HG03103 (cell line): ENCODE measurements around the gene BTBD16.

Experiments used
- ATAC-seq: cut with Tn5 transposase; IDR thresholded peaks from one replicate; pipeline ENCODE4 v1.9.1; 2021; ENCODE audit warnings: low read depth; ENCODE audit not compliant: unreplicated experiment

BTBD16 gene

DNA sequence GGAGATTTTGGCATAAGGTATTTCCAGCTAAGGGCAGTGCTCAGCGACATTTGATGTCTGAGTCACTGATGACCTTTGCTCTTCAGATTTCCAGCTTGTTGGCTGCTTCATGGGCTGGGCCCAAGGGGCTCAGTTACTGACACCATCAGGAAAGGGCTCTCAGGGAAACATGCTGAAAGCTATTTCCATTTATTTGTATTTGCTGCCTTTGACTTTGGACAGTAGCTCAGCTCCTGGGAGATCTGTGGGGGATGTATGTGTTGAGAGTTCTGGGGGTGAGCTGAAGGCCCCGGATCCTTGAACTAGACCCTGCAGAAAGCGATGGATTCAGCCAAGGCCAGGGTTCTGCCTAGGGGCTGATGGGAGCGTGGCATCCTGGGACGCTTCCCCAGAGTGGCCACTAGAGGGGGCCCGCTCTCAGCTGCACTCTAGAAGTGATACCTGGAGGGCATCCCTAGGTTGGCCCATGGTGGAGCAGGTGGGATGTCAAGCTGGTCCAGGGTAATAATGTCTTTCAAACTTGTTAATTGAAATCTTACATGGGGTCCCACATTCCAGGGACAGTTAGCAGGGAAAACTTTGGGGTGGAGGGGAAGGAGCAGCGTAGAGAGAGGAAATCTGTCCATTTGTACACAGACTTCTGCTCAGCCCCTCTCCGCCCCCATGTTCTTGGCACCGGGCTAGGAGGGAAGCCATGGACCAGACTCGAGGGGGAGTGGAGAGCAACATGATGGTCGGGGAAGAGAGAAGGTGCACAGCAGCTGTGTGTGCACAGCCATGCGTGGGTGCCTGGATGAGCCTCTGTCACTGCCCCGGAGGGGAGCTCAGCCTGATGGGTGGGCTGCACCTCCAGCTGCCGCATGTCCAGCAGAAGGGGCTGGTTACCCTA is 3.0 kb upstream of the BTBD16 start:
- ATAC-seq = peak; percentile 88

GRCh38 chr10:122269059-122269687 is 1.9 kb upstream of the BTBD16 start:
- no peak for ATAC-seq

- no peak for ATAC-seq
Observed at GRCh38 chr10:122273966-122274545, 3.0 kb downstream of the BTBD16 start.

GRCh38 chr10:122276611-122277208 is 5.6 kb downstream of the BTBD16 start:
- no peak for ATAC-seq

DNA sequence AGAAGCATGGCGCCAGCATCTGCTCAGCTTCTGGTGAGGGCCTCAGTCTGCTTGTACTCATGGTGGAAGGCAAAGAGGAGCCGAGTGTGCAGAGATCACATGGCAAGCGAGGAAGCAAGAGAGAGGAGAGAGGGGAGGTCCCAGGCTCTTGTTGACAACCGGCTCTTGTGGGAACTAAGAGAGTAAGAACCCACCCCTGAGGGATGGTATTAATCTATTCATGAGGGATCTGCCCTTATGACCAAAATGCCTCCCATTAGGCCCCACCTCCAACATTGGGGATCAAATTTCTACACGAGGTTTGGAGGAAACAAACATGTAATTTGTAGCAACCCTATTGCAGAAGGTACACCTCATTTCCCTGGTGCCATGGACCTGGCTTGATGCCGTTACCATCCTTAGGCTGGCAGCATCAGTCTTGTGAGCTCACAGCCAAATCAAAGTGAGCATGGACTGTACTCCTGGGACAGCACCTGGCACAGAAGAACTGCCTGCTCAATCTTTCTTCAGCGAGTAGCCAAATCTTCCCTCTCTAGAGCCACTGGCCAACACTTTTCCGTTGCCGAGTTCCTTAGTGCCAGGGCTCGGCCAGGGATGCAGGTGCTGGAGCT is 6.5 kb downstream of the BTBD16 start:
- ATAC-seq = no peak

GRCh38 chr10:122279725-122280141 is 8.6 kb downstream of the BTBD16 start:
- ATAC-seq = no peak

DNA sequence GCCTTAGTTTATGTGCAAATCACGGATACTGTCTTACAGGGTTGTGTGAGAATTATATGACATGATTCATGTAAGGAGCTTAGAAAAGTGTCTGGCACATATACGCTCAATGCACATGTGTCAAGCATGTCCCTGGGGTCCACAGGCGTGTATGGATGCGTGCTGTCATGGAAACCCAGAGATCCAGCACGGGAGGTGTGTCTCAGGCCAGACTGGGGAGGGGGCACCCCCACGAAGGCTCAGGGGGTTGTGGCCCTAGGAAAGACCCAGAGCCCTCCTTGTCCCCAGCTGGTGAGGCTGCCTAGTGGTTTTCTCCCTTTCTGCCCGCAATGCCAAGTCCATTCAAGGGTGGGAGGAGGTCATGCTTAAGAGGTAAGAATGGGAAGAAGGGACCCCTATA is 9.1 kb downstream of the BTBD16 start:
- ATAC-seq = no peak

- ATAC-seq = no peak
Observed at GRCh38 chr10:122281018-122281626, 10.0 kb downstream of the BTBD16 start.

DNA sequence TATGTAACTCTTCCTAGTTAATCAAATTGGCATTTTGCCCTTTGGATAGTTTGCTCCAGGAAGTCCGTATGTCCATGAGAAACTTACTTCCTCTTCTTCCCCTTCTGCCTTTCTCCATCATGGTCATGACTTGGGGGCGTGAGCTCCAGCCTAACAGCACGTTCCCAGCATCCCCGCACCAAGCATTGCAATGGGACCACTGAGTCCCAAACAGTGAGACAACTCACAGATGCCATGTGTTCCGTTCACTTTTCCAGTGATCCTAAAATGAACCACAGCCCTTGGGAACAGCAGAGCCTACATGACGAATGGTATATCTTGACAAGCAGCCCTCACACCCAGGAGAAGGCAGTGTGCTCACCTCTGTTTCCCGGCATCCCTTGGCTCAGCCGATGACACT is 10.7 kb downstream of the BTBD16 start:
- no peak for ATAC-seq

DNA sequence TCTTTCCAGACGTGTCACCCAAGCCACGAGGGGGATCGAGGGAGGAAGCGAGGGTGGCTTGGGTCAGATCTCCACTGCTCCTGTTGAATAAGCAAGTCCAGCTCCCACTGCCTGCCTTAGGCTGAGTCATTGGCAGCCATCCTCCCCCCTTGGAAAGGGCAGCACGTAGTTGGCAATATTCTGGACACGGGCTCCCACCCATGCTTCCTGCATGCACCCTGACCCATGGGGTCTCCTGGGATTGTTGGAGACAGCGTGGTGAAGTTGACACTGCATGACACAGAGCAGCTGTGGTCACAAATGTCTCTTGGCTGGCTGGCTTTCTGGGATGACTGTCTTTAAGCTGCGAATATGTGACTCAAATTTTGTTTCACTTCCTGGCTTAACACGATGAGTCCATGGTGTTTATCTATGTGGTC is 11.2 kb downstream of the BTBD16 start:
- no peak for ATAC-seq

GRCh38 chr10:122282909-122283308 is 11.8 kb downstream of the BTBD16 start:
- ATAC-seq = no peak

- ATAC-seq = no peak
Observed at GRCh38 chr10:122285506-122286444, 14.7 kb downstream of the BTBD16 start.

GRCh38 chr10:122286867-122287266 is 15.8 kb downstream of the BTBD16 start:
- no peak for ATAC-seq

DNA sequence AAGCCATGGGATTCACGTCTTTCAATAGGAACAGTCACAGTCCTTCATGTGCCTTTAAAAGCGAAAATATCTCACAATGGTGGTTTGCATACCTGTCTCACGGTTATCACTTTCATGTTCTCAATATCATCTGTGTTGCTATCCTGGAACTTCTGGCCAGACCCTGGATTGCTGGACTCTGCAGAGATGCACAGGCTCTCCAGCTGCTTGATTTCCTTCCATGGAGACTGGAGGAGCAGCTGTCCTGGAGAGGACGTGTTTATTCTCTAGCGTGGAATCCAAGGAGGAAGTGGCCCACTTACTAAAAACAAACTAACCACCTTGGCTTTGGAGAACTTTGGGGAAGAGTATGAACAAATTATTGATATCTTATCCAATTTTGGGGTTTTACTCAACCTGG is 16.5 kb downstream of the BTBD16 start:
- ATAC-seq = no peak

GRCh38 chr10:122288262-122288661 is 17.2 kb downstream of the BTBD16 start:
- ATAC-seq = no peak

DNA sequence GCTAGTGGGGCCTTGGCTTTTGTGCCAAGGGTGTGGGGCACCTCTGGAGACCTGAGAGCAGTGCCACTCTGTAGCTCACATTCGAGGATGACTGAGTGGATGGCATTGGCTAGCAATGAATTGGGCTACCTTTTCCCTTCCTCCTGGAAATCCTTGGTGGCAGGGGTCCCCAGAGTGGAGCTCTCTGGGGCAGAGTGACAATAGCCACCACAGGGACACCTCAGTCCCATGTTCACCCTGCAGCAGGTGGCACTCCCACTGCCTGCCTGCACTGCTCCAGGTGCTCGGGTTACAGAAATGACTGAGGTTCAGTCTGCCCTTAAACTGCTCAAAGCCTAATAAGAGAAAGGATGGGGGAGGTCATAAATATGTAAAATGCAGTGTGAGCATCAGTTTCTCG is 17.8 kb downstream of the BTBD16 start:
- no peak for ATAC-seq

DNA sequence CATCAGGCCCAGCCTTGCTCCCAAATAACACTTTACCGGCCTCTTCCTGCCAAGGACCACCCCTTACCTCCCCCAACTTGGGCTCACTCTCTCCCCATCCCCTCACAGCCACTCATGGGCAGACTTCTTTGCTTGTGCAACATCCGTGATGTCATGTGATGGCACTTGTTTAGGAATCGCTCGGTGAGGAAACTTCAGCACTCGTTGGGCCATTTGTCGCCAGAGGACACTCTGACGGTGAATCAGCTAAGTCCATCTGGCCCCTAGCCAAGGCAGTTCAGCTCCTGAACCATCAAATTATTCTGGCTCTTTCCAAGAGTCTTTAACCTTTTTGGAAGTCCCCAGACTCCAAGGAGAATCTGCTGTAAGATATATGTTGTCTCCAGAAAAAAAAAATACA is 19.2 kb downstream of the BTBD16 start:
- no peak for ATAC-seq

GRCh38 chr10:122290833-122291532 is 19.9 kb downstream of the BTBD16 start:
- no peak for ATAC-seq

- ATAC-seq = no peak
Observed at GRCh38 chr10:122291739-122292138, 20.6 kb downstream of the BTBD16 start.
